HPDE6-E6E7 (cell line): ENCODE measurements around the gene CHMP2A.
"Not testable (repeated sequence)": the region's sequence is repeated elsewhere in the genome, so short reads cannot be mapped to it uniquely, and the experiment has no call there.

Experiments
- DNase-seq: peaks from one replicate; pipeline ENCODE4 v3.0.0; 2011; ENCODE audit warnings: missing footprints; ENCODE audit errors: extremely low spot score

The CHMP2A gene

GRCh38 chr19:58511353-58512208 lies 43.3 kb downstream of the CHMP2A start, which contains the start of gene SLC27A5:
Gene SLC27A5 (minus strand): TSS chr19:58511992. CDS start chr19:58511955, 37 bp downstream.
- no peak for DNase-seq

GRCh38 chr19:58510084-58510862 lies 44.6 kb downstream of the CHMP2A start:
- no peak for DNase-seq

GRCh38 chr19:58509731-58510083 lies 45.2 kb downstream of the CHMP2A start:
- no peak for DNase-seq

DNA sequence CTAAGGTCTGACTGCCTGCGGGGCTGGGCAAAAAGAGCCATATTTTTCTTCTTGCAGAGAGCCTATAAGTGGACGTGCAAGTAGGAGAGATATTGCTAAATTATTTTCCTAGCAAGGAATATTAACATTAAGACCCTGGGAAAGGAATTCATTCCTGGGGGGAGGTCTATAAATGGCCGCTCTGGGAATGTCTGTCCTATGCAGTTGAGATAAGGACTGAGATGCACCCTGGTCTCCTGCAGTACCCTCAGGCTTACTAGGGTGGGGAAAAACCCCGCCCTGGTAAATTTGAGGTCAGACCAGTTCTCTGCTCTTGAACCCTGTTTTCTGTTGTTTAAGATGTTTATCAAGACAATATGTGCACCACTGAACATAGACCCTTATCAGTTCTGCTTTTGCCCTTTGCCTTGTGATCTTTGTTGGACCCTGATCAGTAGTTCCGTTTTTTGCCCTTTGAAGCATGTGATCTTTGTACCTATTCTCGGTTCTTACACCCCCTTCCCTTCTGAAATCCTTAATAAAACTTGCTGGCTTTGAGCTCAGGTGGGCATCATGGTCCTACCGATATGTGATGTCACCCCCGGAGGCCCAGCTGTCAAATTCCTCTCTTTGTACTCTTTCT lies 47.2 kb downstream of the CHMP2A start:
- DNase-seq, result not testable (repeated sequence)
